AG04450 (cell line): ENCODE data around the gene FOXO6. TPM values are rescaled to one million over a fixed set of nuclear protein-coding genes. Genes with fewer than 3 reads are reported as not detected.

Experiments used
- CTCF ChIA-PET: fragments of 300-600, 350-600 bp; formaldehyde crosslinking; extraction: SDS; loops from one replicate; lab custom pipeline; 2022; ENCODE audit warnings: antibody characterized with exemption, inconsistent platforms; lab: Charles Lee
- POLR2A ChIA-PET: fragments of 350-600 bp; formaldehyde crosslinking; extraction: SDS; loops from one replicate; lab custom pipeline; 2021; ENCODE audit warnings: antibody characterized with exemption, inconsistent platforms; lab: Yijun Ruan, JAX
- DNase-seq: peaks from one replicate; pipeline ENCODE4 v3.0.0-alpha.2; 2011; ENCODE audit warnings: low read depth, low spot score
- H3K27ac ChIP-seq: one replicate; pipeline ENCODE4 v1.5.1; 2012; ENCODE audit warnings: low read depth, low read length, control low read depth
- H3K27me3 ChIP-seq: one replicate; pipeline ENCODE4 v1.6.0; 2012; ENCODE audit warnings: low read length; ENCODE audit not compliant: control insufficient read depth, insufficient read depth
- H3K4me3 ChIP-seq: 2 replicates; pipeline ENCODE4 v1.5.1; 2011; ENCODE audit warnings: mild to moderate bottlenecking, low read depth, low read length, control low read depth
- H3K9me3 ChIP-seq: 2 replicates; pipeline ENCODE4 v1.5.1; 2012; ENCODE audit warnings: low read length; ENCODE audit not compliant: control insufficient read depth, insufficient read depth
- polyA plus RNA-seq: library from polyadenylated mRNA; depleted of rRNA; stranded (reverse); fragments of >200 nt; gene quantifications from 2 replicates; pipeline ENCODE4 v1.2.3, GENCODE V29; 2011
- TF ChIP-seq, protein P1 (sequence below): IDR thresholded peaks from 2 replicates; pipeline ENCODE4 v1.5.1; 2011; ENCODE audit warnings: low read depth, low read length, control low read depth, inconsistent platforms

Gene FOXO6
- polyA plus RNA-seq, 1 experiment: not detected

DNA sequence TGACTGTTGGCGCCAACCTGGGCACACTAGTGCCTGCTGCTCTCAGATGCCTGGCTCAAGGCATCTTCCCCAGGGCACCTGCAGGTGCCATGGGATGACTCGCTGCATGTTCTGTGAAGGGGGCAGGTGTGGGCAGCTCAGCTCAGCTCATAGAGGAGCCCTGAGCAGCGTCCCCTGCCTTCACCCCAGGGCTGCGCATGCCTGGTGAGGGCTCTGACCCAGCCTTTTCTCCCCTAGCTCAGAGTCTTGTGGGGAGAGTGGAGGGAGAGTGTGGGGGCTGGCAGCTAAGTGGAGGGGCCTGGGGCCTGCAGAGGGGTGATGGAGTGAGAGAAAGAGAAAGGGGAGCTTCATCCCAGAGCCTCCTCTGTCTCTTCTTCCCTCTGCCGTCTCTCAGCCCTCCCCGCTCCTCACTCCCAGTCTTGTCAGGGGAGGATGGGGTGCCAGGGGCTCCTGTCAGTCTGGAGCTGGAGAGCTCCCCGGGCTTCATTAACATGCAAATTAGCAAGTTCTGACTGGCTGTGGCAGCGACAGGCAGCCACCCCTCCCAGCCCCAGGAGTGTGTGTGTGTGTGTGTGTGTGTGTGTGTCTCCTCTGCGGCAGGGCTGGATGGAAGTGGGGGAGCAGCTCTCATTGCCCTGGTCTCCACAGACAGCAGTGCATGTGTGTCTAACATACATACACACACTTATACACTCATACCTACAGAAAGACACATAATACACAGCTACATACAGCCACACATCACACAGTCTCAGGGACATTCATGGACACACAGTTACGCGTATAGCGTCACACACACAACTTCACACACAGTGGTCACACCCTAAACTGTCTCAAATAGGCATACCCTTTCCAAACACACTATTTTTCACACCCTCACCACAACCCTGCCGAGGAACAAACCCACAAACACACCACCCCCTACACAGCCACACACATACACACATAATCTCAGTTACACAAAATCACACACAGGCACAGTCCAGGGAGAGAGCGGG is 34.0 kb downstream of the FOXO6 start:
- Histone ChIP-seq H3K4me3 (no peak overlapping the region), H3K27me3 (peaks cover 63% of the 10 kb centered on the region), H3K27ac (no peak overlapping the region), H3K9me3 (peaks cover 3% of the 10 kb centered on the region)
- TF ChIP-seq, protein P1, sequence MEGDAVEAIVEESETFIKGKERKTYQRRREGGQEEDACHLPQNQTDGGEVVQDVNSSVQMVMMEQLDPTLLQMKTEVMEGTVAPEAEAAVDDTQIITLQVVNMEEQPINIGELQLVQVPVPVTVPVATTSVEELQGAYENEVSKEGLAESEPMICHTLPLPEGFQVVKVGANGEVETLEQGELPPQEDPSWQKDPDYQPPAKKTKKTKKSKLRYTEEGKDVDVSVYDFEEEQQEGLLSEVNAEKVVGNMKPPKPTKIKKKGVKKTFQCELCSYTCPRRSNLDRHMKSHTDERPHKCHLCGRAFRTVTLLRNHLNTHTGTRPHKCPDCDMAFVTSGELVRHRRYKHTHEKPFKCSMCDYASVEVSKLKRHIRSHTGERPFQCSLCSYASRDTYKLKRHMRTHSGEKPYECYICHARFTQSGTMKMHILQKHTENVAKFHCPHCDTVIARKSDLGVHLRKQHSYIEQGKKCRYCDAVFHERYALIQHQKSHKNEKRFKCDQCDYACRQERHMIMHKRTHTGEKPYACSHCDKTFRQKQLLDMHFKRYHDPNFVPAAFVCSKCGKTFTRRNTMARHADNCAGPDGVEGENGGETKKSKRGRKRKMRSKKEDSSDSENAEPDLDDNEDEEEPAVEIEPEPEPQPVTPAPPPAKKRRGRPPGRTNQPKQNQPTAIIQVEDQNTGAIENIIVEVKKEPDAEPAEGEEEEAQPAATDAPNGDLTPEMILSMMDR: no peak
- DNase-seq: no peak
- CTCF ChIA-PET: interaction anchor here (0.6 to 0.7 kb wide), 2 partner anchors 22 to 71 kb away, joined by 3 read pairs; no protein-coding TSS in a partner anchor
- POLR2A ChIA-PET: interaction anchor here (0.6 kb wide), 1 partner anchor 281 kb away, joined by 4 read pairs; no protein-coding TSS in a partner anchor

DNA sequence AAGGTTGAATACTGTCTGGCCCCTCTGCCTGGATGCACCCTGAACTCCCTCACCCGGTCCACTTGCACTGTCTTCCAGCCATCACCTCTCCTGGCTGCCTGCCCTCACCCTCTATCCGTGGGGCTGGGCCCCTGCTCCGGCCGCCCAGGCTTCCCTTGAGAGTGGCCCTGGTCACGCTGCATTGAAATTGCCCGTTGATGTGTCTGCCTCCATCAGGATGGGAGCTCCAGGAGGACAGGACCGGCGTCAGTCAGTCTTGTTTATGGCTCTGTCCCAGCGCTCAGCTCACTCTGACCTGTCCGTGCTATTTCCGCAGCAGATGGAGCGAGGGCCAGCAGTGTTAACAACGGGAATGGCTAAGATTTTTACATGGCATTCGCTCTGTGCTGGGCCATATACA is 34.9 kb downstream of the FOXO6 start:
- ChIA-PET POLR2A (no interaction called here), CTCF (no interaction called here)
- TF ChIP-seq, protein P1: no peak
- Histone ChIP-seq H3K27ac (no peak overlapping the region), H3K4me3 (no peak overlapping the region), H3K27me3 (peaks cover 62% of the 10 kb centered on the region), H3K9me3 (peaks cover 4% of the 10 kb centered on the region)
- DNase-seq: no peak

DNA sequence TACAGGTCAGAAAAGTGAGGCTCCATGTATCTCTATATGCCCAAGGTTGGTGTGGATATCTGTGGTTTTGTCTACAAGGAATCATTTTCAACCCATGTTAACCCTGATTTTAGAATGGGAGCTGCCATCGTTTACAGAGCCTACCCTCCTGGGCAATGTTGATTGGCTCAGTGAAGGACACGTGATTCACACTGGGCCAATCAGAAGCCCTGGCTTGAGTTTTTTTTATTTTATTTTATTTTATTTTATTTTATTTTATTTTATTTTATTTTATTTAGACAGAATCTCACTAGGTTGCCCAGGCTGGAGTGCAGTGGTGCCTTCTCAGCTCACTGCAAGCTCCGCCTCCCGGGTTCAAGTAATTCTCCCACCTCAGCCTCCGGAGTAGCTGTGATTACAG is 35.8 kb downstream of the FOXO6 start:
- POLR2A ChIA-PET: no interaction called here

DNA sequence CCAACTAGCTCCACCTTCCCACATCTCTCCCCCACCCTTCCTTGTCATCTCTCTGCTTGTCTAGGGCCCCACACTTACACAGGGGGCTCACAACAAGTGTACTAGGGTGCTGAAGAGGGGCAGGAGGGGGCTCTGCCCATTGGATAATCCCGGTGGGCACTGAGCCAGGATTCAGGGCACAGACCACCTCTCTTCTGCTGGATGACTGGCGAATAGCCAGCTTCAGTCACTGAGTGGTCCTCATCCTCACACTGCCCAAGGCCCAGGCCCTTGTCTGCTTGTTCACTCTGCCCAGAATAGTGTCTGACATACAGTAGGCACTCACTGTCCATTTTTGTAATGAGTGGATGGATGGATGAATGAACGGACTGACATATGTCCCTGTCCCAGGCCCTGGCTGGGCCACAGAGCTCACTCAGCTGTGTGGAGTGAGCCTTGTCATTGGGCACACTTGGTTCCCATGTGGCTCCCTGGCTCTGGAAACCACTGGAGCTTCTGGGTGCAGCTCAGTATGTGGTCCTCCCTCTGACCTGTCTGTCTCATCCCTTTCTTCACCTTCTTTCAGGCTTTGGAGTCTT is 36.6 kb downstream of the FOXO6 start:
- ChIA-PET CTCF (interaction anchor here (1.8 kb wide), 1 partner anchor 35 kb away, joined by 5 read pairs; no protein-coding TSS in a partner anchor), POLR2A (no interaction called here)
- TF ChIP-seq, protein P1: no peak
- Histone ChIP-seq H3K27me3 (peaks cover 52% of the 10 kb centered on the region), H3K27ac (no peak overlapping the region), H3K4me3 (no peak overlapping the region), H3K9me3 (peaks cover 4% of the 10 kb centered on the region)
- DNase-seq: no peak

More for the DNA sequence above, 35.8 kb downstream of the FOXO6 start:
- TF ChIP-seq, protein P1: no peak
- H3K27me3 ChIP-seq: peaks cover 59% of the 10 kb centered on the region
- CTCF ChIA-PET: interaction anchor here (1.8 kb wide), 1 partner anchor 36 kb away, joined by 5 read pairs; no protein-coding TSS in a partner anchor
- peaks cover 4% of the 10 kb centered on the region for H3K9me3 ChIP-seq
- H3K27ac ChIP-seq: no peak overlapping the region
- H3K4me3 ChIP-seq: no peak overlapping the region
- DNase-seq: no peak
